Inflammatory macrophage (primary cell): Measurements from ENCODE around the gene ATP8B4.
"Not testable (repeated sequence)": the region's sequence is repeated elsewhere in the genome, so short reads cannot be mapped to it uniquely, and the experiment has no call there.

Source experiments
- DNase-seq, 2 donors: peaks; one replicate each; pipeline ENCODE4 v3.0.0-alpha.2; 2020 to 2022

ATP8B4 gene

DNA sequence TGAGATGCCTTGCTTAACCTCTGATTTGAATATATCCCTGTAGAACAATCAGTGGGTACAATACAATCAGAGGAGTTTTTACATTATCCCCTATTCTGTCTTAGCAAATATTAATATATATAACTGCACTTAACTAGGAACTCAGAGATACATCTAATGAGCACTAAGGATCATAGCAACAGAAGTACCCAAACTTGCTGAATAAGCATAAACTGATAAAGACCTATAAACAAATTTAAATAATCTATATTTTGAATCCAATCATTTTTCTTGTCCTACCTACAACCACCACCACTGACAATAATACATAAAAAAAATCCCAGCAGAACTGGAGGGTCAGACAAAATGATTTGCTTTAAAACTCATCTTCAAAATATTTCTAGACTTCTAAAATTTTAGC is 106.2 kb downstream of the ATP8B4 start:
- DNase-seq = no peak

DNA sequence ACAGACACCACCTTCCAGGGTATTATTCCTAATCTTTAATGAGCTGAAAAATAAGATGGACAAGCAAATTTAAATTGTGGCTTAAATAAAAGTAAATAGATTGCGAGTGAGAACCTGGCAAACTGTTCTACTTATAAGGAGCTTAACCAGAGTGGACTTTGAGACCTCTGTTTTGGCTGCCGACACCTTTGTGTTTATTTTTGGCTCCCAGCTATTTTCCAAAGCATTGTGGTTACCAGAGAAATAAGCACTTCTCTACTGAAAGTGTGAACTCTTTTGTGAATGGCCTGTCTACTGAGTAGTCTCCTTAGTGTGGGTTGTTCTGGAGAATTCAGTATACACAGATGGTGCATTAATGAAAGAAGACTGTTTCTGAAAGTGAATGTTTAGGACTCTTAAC is 109.4 kb downstream of the ATP8B4 start:
- DNase-seq = no peak

DNA sequence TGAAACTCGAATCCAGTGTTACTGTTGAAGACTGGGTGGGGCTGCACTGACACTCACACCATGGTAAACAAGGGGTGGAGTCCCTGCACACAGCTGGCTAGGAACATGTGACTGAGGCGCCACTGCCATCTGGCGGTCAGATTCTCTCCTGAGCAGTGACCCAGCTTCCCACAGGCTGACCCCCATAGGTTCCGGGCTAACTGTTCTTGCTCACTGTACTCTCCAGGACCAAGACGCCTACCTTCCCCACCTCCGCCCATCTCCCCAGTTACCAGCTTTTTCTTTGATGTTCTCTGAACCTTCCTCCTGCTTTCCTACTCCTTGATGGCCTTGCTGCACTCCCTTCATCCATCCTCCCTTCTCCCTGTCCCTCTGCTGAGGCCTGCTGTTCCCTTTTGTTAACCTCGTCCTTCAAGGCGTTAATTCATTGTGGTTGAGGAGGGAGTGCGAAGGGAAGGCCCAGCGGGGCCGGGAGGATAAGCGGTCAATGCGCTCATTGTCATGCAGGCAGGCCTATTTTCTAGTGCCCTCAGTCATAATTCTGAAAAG is 115.2 kb downstream of the ATP8B4 start:
- DNase-seq = peak; percentile 36 to 58

DNA sequence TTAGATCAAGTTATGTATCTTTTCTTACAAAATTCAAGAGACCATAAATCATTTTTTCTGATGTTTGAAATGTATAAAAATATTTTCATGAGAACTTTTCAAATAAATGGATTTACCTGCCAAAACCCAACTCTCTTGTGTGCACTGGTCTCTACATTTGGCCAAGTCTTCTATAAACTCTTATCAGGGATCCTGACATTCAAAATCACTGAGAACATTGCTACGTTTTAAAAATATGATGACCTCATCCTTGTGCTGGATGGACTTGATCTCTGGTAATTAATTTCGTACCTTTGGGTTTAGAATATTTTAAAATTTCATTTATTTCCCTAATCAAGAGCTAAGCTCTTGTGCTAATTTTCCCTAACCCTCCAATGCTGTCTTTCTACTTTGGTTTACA is 127.4 kb downstream of the ATP8B4 start:
- no peak for DNase-seq

DNA sequence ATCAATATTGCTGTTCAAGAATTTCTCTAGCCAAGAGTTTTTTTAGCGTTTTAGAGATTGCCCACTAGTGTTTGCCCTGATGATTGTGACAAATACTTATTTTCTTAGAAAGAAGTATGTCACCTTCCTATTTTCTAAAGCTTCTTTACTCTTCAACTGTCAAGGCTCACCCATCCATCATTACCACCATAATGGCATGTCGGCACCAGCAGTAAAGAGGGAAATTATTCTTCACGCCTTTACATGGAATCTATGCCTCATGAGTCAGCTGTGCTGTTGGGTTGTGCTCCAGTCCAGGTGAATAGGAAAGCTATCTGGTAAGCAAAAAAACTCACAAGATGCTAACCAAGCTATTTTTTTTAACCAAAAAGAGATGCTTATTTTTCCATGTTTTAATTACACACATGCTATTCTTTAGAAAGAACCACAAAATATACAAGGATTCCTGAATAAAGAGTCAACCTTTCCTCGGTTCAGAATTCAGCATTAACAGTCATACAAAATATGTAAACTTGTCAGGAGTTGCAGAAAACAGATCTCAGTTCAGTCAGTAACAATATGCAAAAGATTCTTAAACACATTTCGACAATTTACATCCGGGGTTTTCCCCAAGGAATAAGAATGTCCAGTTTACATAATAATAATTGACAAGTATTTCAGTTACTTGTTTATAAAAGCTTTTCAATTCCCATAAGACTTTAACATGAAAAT is 128.0 kb downstream of the ATP8B4 start:
- no peak for DNase-seq

DNA sequence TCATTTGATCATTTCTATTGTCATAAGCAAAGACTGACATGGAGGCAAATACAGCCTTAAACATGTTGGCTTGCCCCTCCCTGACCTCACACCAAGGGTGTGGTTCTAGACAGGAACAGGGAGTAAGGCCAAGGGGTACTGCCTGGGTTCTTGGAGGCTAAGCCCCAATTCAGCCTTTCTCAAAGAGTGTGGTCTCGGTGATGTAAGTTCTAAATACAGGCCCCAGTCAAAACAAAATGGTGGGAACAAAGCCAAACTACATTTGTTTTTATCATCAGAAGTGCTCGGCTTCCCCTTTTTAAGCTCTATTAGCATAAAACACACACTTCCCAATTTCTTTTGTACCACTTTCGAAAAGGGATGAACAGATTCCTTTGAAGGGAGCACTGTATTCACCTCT is 129.5 kb downstream of the ATP8B4 start:
- DNase-seq = peak; percentile 28 to 40

DNA sequence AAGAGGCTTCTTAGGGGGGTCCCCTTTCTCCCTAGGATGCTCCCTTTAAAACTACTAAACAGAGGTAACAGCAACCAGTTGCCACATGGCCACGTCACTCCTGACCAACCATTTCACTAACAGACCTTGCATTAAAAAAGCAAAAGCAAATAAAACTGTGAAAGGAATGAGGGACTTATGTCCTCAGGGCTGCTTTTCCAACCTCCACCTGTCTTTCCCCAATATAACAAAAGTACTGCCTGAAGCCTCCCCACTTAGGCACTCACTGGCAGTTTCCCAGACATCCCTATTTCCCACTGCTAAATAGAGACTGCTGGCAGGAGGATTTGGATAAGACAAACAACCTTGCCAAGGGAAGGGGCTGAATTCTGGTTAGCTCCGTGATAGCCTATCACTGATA is 130.3 kb downstream of the ATP8B4 start:
- no peak for DNase-seq

DNA sequence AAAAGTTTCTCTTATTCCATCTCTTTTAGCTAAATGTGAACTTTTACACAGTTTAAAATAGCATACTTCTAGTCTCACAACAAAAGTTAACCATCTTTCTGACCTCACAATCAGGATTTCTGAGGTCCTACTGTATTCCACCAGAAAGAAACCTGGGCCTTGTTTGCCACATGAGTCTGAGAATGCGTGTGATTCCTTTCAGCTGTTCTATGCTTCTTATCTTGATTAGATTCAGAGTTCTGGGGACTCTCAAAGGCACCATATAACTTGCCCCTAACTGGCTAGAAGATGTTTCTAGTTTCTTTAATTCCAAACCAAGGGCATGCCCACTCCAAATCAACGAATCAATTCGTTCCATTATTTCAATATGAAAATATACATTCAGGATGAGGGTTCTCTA is 131.1 kb downstream of the ATP8B4 start:
- DNase-seq = no peak

DNA sequence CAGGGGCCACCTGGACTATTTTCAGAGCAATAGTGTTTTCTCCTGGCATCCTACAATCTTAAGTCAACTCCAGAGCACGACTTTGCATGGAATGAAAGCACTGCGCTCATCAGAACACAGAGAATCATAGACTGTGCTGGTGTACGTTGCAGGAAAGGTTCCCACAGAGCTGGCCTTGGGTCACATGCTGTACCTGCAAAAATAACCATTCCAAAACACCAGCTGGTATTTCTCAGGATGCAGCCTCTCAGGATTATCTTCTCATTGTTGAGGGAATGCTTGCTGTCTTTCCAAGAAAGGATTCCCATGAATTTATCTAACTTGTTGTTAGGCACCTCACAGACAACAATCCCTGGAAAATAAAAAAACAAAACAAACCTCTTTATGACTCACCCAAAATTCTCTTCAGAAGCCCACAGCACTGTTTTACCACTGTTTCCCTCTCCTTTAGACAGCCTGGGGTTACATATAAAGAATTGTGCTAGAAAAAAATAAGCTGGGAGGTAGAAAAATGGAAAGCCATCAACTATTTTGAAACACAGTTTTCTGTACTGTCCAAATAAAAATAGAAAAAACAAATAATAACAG is 131.7 kb downstream of the ATP8B4 start:
- no peak for DNase-seq

DNA sequence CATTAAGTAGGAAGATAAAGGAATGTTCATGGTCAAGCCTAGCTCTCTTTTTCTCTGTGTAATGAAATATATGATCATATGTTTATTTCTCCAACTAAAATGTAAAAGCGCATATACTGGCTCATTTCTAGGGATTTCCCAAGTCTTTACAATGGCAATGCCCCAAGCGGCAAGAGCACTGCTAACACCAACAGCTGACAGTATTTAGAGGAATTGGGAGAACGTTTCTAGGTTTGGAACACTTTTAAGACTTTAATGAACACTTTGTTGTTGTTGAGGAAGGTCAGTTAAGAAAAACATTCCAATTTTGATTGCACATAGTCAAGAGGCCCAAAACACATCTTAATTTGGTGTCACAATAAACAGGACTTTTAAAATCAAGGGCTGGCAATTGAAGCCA is 132.7 kb downstream of the ATP8B4 start:
- DNase-seq = no peak

DNA sequence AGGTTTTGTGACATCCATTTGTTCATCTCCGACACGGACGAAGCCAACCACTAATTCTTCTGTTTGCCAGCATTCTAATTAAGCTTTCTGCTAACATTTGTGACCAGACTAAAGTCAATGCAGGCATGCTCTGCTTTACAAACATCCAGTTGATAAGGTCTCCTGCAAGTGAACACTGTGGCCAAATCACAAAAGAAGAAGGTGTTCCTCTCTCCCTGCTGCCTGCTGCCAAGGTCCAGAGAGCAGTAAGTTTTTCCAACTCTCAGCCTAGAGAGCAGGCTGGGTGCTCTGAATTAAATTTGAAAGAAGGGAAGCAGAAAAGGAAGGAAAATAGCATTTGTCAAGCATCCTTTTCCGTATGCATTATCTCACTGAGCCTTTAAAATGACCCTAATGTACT is 133.6 kb downstream of the ATP8B4 start:
- no peak for DNase-seq

DNA sequence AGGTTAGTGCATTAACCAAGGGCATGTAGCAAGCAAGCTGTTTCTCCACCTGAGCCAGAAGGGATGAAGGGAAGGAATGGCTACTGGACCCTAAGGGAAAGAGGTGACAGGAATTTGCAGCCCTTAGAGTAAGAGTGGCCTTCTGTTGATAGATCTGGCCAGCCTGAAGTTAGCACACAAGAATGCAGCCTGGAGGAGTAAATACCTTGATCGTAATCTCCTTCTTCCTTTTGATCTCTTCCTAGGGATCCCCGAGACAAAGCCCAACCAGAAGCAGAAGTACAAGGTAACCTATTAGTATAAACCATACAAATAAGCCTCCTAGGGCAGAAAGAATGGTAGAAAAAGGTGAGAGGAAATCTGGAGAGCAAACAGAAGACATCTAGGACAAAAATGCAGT is 134.6 kb downstream of the ATP8B4 start:
- DNase-seq = no peak

DNA sequence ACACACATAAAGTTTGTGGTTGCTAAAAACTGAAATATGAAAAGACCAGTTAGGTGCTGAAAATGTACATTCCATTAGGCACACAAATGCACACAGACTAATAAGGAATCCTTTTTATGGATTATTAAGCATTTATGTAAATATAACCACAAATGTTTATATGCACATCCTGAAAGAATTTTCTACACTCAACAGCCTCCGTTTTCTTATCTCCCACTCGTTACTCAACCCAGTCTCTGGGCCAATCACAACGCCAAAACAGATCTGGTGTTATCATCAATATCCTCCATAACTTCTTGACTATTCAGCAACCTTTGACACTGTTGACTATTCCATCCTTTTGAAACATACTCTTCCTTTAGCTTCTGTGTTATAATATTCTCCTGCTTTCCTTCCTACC is 136.4 kb downstream of the ATP8B4 start:
- DNase-seq = no peak

DNA sequence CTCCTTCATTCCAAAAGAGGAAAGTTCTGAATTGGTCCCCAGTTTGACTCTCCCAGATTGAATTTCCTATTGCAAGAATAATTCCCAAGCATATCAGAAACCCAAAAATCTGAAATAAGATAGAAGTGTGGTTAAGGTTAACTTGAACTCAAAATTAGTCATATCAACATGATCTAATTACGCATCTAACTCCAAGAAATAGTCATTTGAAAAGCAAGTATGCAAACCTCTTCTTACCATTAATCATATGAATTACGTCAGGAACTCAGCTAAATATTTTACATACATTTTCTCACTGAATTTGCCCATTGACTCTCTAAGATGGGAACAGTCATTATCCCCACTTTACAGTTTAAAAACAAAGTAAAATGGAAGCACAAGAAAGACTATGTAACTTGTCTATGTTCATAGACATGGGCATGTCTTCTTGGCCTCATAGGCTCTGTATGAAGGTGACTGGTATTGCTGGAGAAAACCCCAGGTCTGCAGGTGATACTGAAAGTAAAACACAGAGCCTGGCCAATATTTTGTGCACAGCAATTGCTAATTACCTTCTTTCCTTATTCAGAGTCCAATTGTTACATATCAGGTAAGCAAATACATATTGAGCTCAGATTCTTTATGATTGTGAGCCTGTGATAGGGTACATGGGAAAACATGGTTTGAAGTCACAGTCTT is 139.2 kb downstream of the ATP8B4 start:
- DNase-seq = no peak

DNA sequence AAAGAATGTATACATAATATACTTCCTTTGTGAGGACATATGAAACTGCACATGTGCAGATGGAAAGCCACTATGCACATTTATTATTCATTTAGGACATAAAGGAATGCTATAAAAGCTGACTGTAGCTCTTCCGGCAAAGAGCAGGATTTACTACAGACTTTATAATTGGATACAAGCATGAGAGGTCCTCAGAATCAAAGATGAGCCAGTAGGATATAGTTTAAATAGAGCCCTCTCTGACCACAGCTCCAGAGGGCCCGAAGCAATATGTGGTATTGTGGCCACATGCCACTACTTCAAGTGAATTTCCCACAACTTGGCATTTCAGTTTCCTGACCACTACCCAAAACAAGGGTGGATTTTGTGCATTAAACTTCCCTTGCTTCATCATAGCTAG is 140.9 kb downstream of the ATP8B4 start:
- no peak for DNase-seq

DNA sequence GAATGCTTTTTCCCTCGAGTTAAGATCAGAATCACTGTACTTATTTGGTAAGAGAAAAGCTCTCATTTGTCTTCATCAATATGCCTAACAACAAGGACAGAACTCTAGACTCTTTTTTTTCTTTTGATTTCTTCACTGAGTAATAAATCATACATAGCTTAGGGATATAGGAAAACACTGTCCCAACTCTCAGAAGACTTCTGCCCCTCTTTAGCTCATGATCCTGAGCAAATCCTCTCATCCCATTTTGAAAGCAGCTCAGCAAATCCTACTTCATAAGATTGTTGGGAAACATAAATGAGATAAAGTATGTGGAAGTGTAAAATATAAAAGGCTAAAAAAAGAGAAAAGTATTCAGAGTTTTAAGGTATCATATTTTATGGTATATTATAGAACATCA is 141.7 kb downstream of the ATP8B4 start:
- no peak for DNase-seq

DNA sequence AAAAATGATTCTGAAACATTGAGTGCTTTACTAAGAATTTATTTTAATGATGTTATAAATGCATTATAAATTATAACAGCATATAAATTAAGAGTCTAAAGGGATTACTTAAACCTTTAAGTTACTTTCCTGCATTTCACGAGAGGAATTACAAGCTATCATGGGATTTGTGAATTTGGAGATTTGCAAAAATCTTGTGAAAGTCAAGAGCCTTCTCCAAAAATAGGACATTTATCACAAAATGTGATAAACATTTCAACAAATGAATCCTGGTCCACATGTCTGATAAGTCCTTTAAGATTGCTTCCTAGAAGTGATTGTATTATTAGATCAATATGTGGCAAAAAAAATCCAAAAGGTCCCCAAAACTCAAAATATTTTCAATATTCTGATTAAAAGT is 154.5 kb downstream of the ATP8B4 start:
- no peak for DNase-seq

DNA sequence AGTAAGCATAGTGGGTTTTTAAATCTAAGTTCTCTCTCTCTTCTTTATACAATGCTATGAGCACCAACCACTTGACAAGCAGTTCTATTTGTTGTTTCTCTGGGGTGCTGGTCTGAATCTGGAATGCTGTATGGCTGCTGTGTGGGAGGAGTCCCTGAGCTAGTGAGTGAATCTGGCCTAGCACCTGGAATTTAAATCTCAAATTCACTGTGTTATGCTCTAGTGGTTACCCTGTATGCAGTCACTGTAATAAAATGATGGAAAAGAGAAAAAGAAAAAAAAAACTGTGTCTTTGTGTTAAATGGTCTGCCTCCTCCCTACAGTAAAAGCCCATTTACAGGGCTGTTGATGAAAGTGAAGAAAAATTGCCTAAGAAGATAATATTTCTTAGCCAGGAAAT is 155.0 kb downstream of the ATP8B4 start:
- no peak for DNase-seq

DNA sequence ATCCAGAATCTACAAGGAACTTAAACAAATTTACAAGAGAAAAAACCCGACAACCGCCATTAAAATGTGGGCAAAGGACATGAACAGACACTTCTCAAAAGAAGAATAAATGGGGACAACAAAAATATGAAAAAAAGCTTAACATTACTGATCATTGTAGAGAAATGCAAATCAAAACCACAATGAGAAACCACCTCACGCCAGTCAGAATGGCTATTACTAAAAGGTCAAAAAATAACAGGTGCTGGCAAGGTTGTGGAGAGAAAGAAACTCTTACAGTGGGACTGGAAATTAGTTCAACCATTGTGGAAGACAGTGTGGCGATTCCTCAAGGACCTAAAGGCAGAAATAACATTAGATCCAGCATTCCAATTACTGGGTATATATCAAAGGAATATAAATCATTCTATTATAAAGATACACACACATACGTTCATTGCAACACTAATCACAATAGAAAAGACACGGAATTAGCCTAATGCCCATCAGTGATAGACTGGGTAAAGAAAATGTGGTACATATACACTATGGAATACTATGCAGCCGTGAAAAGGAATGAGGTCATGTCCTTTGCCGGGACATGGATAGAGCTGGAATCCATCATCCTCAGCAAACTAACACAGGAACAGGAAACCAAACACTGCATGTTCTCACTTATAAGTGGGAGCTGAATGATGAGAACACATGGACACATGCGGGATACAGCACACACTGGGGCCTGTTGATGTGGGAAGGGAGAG is 155.8 kb downstream of the ATP8B4 start:
- not testable (repeated sequence) for DNase-seq

DNA sequence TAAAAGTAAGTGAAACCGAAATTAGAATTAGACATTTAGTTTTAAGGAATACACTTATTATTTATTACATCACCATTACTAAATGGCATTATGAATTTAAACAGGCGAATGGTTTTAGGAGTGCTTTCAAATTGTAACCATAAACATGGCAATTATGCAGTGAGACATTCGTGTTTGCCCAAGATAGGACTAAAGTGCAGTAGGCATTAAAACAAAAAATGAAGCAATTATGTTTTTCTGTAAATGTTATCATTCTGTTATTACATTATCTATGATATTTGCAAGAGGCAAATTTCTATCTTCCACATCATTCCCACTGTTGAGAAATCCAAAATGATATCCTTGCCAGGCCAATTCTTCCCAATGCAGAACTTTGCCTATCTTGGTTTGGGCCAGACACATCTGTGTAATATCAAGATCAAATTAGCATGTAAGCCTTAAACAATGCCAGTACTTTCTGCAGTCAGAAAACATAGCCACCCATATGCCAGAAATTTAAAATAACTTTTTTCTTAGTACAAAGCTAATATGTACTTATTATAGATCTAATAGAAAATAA is 156.9 kb downstream of the ATP8B4 start:
- DNase-seq = no peak

DNA sequence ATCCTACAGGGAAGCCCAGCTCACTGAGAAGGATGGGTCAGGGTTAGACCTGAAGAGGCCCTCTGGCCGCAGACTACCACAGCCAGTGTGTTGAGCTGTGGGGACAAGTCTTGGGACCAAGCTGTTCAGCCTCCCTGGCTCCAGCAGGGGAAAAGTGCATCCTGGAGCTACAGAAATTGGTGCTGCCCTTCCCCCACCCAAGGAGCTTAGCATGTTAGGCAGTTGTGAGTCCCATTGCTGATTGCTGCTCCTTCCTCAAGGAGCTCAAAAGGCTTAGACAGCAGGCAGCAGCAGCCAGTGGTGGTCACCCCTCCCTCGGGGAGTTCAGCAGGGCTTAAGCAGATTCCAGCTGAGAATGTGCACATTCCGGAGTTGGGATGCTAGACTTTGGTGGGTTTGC is 165.6 kb downstream of the ATP8B4 start:
- no peak for DNase-seq

DNA sequence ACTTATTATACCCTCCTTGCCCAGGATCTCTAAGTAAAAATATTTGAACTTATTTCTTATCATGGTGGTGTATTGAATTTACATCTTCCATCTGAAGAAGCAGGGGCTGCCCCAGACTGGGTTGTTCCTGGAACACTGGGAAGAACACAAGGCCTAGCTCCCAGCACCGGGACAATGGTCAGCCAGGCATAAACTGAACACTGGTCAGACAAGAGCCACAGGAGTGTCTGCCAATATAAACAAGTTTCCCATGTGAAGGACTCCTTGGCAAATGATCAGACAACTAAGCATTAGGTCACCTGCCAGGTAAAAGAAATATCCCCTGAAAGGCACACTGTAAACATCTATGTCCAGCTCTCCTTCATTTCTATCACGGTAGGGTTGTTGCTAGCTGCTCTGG is 172.4 kb downstream of the ATP8B4 start:
- DNase-seq = no peak

DNA sequence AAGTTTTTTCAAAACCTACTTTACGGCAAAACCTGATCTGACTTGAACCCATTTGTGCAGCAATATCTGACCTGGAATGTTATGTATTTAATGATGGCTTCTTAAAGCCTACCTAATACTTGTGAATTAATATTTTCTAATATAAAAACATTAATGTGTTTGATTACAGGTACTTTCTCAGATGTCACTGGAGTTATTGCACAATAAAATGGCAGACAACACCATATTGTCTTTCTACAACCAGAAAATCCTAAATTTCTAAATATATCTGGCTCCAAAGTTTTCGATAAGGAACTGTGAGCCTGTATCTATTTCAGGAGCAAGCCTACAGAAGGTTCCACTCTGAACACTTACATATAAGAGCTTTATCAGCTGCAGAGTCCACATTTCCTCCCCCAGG is 184.5 kb downstream of the ATP8B4 start:
- no peak for DNase-seq
